Measurements from ENCODE around the gene RBM3. TPM values are rescaled to one million over a fixed set of nuclear protein-coding genes. Genes with fewer than 3 reads are reported as not detected.

Gene RBM3
- 138 TPM for total RNA-seq

GRCh38 chrX:48574270-48575266, at the start of gene RBM3:
Gene RBM3 (plus strand): TSS chrX:48574484. CDS start chrX:48575181, 697 bp downstream.

GRCh38 chrX:48539345-48540027, 34.8 kb upstream of the RBM3 start, which contains the start of gene TBC1D25:
Gene TBC1D25 (plus strand): TSS chrX:48539714. CDS start chrX:48539798, 84 bp downstream.

GRCh38 chrX:48597353-48598264, 23.3 kb downstream of the RBM3 start, which contains the start of gene WDR13:
Gene WDR13 (plus strand): TSS chrX:48597492. CDS start chrX:48597997, 505 bp downstream.

Small RNA genes lying within 50 kb of the gene (small RNA-seq; reads per million reads assigned to genes)
- not detected for gene MRPL32P1 (ENCODE audit: low replicate concordance)

Other genes with a start within 250 kb of the RBM3 start
- gene SSX3, start 217.8 kb upstream of the RBM3 start, total RNA-seq: not detected
- not detected for gene SSX4, start 190.9 kb upstream of the RBM3 start, total RNA-seq
- not detected for gene SSX4B, start 162.5 kb upstream of the RBM3 start, total RNA-seq
- 4.8 TPM for gene SLC38A5, start 104.2 kb upstream of the RBM3 start, total RNA-seq
- 29.7 TPM for gene FTSJ1, start 98.3 kb upstream of the RBM3 start, total RNA-seq
- gene PORCN, start 65.5 kb upstream of the RBM3 start, total RNA-seq: 7.4 TPM
- 44.4 TPM for gene EBP, start 52.7 kb upstream of the RBM3 start, total RNA-seq
- 8.5 TPM for gene TBC1D25, start 34.8 kb upstream of the RBM3 start, total RNA-seq
- 115 TPM for gene WDR13, start 23.0 kb downstream of the RBM3 start, total RNA-seq
- gene WAS, start 109.3 kb downstream of the RBM3 start, total RNA-seq: 6.4 TPM
- 3.7 TPM for gene SUV39H1, start 122.2 kb downstream of the RBM3 start, total RNA-seq
- 0.76 TPM for gene GLOD5, start 187.3 kb downstream of the RBM3 start, total RNA-seq
- gene GATA1, start 212.1 kb downstream of the RBM3 start, total RNA-seq: 0.58 TPM
- 91.3 TPM for gene HDAC6, start 227.6 kb downstream of the RBM3 start, total RNA-seq